Upper lobe of left lung (tissue), 6 donors: ENCODE results near the gene RNF224. TPM values are rescaled to one million over a fixed set of nuclear protein-coding genes. Genes with fewer than 3 reads are reported as not detected.
A peak's percentile ranks its signal among the peaks of the same experiment; 100 is the strongest.

Experiments used
- ATAC-seq, 2 donors: fragments of 200-7000 bp; cut with Tn5 transposase; one replicate each; pipeline ENCODE4 v1.9.1; 2022; ENCODE audit warnings: mild to moderate bottlenecking in 2 of 2, moderate library complexity in 2 of 2; ENCODE audit not compliant: low FRiP score in 2 of 2
- DNase-seq, 2 donors: peaks; one replicate each; pipeline ENCODE4 v3.0.0-alpha.2; 2019 to 2020
- H3K27ac ChIP-seq, 4 donors: fragments of 200-600 bp; sonication (generic); one replicate each; pipeline ENCODE4 v1.5.1; 2016 to 2019
- H3K27me3 ChIP-seq, 4 donors: fragments of 200-600 bp; sonication (generic); one replicate each; pipeline ENCODE4 v1.5.1; 2017 to 2019
- H3K36me3 ChIP-seq, 4 donors: fragments of 200-600 bp; sonication (generic); one replicate each; pipeline ENCODE4 v1.5.1; 2016 to 2019
- H3K4me1 ChIP-seq, 4 donors: fragments of 200-600 bp; sonication (generic); one replicate each; pipeline ENCODE4 v1.5.1; 2018 to 2019
- H3K4me3 ChIP-seq, 4 donors: fragments of 200-600 bp; sonication (generic); one replicate each; pipeline ENCODE4 v1.5.1; 2017 to 2019; ENCODE audit warnings: mild to moderate bottlenecking in 2 of 4, moderate library complexity in 1 of 4
- H3K9me3 ChIP-seq, 4 donors: fragments of 200-600 bp; sonication (generic); one replicate each; pipeline ENCODE4 v1.5.1; 2018 to 2019
- CTCF ChIP-seq, 6 experiments: fragments of 450-650 bp in 4 of 6; fragments of 200-600 bp in 2 of 6; sonication (generic) in 2 of 6; IDR thresholded peaks; one replicate each; pipeline ENCODE4 v1.5.1; 2016 to 2019; ENCODE audit warnings: antibody characterized with exemption in 6 of 6
- EP300 ChIP-seq, 4 donors: sonication (generic); formaldehyde crosslinking; IDR thresholded peaks; one replicate each; pipeline ENCODE4 v1.5.1; 2017; ENCODE audit warnings: antibody characterized with exemption in 4 of 4, control low read depth in 2 of 4
- POLR2A ChIP-seq, 4 donors: fragments of 450-650 bp; IDR thresholded peaks; one replicate each; pipeline ENCODE4 v1.5.1; 2016 to 2017; ENCODE audit warnings: antibody characterized with exemption in 4 of 4, mild to moderate bottlenecking in 2 of 4
- POLR2AphosphoS5 ChIP-seq, 2 donors: sonication (generic); formaldehyde crosslinking; IDR thresholded peaks; one replicate each; pipeline ENCODE4 v1.5.1; 2017; ENCODE audit warnings: antibody characterized with exemption in 2 of 2
- WGBS, 2 donors: methylation state at CpG; one replicate each; pipeline ENCODE4 v1.1.5; 2017 to 2018; 5-methylcytosine and 5-hydroxymethylcytosine counted together
- total RNA-seq, 6 donors: library from RNA; depleted of rRNA in 4 of 6; stranded (reverse); fragments of >200 nt in 4 of 6; gene quantifications; one replicate each; pipeline versions ENCODE4 v1.1.0 to v1.2.1, GENCODE V29; 2016 to 2021
- donor health status: DM: no; HTN: no; CAD: no; lungs with moderate emphysema.
- donor health status: DM: no; HTN: yes; CAD: no; lungs with severe emphysema.

Gene RNF224
- total RNA-seq, 6 donors from 2014 or later = 0.46 to 0.59 (median 0.57) TPM; not detected in 3

- Histone ChIP-seq H3K4me1 (peaks cover 31 to 59% (median 51%) of the 10 kb centered on the region in 4 donors), H3K27me3 (no peaks in the 10 kb centered on the region), H3K4me3 (no peak overlapping the region), H3K27ac (peak overlapping the region in 2 of 4 donors; percentile 15 to 35), H3K36me3 (peaks cover 7 to 41% (median 20%) of the 10 kb centered on the region in 4 donors), H3K9me3 (no peaks in the 10 kb centered on the region)
- ATAC-seq (no peak), DNase-seq (no peak)
- TF ChIP-seq POLR2A (IDR thresholded peaks at IDR 0.05) (no peak), CTCF (IDR thresholded peaks at IDR 0.05) (no peak), POLR2AphosphoS5 (IDR thresholded peaks at IDR 0.05) (no peak), EP300 (IDR thresholded peaks at IDR 0.05) (no peak)
- 77% methylated on average over 3 of the region's 3 CpGs; no CpG with 5 or more reads in 1 of the 2 donors for WGBS, 2 donors
These were observed 36.1 kb upstream of the RNF224 start for GRCh38 chr9:137191245-137191644.

GRCh38 chr9:137191691-137192447, 35.4 kb upstream of the RNF224 start:
- TF ChIP-seq POLR2AphosphoS5 (IDR thresholded peaks at IDR 0.05) (no peak), EP300 (IDR thresholded peaks at IDR 0.05) (no peak), POLR2A (IDR thresholded peaks at IDR 0.05) (no peak), CTCF (IDR thresholded peaks at IDR 0.05) (no peak)
- ATAC-seq = no peak
- Histone ChIP-seq H3K9me3 (no peaks in the 10 kb centered on the region), H3K4me3 (no peak overlapping the region), H3K4me1 (peaks cover 24 to 59% (median 49%) of the 10 kb centered on the region in 4 donors), H3K36me3 (peaks cover 7 to 36% (median 17%) of the 10 kb centered on the region in 4 donors), H3K27me3 (no peaks in the 10 kb centered on the region), H3K27ac (peak overlapping the region in 1 of 4 donors; percentile 35)
- WGBS, 2 donors = 88 to 89% methylated on average over 9 to 13 of the region's 22 CpGs
- DNase-seq = peak in 1 of 2 donors; percentile 71

GRCh38 chr9:137192448-137192780, 34.9 kb upstream of the RNF224 start:
- H3K9me3 ChIP-seq = no peaks in the 10 kb centered on the region
- H3K27ac ChIP-seq = no peak overlapping the region
- no peak for TF ChIP-seq EP300 (IDR thresholded peaks at IDR 0.05)
- no peak for TF ChIP-seq POLR2A (IDR thresholded peaks at IDR 0.05)
- TF ChIP-seq CTCF (IDR thresholded peaks at IDR 0.05) = no peak
- no peak for TF ChIP-seq POLR2AphosphoS5 (IDR thresholded peaks at IDR 0.05)
- H3K36me3 ChIP-seq = peaks cover 7 to 31% (median 17%) of the 10 kb centered on the region in 4 donors
- DNase-seq = no peak
- H3K4me3 ChIP-seq = no peak overlapping the region
- no peak for ATAC-seq
- no peaks in the 10 kb centered on the region for H3K27me3 ChIP-seq
- 84 to 87% methylated on average over 10 of the region's 10 CpGs for WGBS, 2 donors
- H3K4me1 ChIP-seq = peaks cover 19 to 59% (median 47%) of the 10 kb centered on the region in 4 donors

GRCh38 chr9:137192859-137193258, 34.4 kb upstream of the RNF224 start:
- ATAC-seq (no peak), DNase-seq (no peak)
- H3K27me3 ChIP-seq = no peaks in the 10 kb centered on the region
- WGBS, 2 donors = no CpG with 5 or more reads among the region's 2 CpGs
- H3K36me3 ChIP-seq = peaks cover 7 to 30% (median 17%) of the 10 kb centered on the region in 4 donors
- H3K9me3 ChIP-seq = no peaks in the 10 kb centered on the region
- peaks cover 15 to 59% (median 46%) of the 10 kb centered on the region in 4 donors for H3K4me1 ChIP-seq
- no peak for TF ChIP-seq POLR2A (IDR thresholded peaks at IDR 0.05)
- no peak for TF ChIP-seq EP300 (IDR thresholded peaks at IDR 0.05)
- no peak for TF ChIP-seq POLR2AphosphoS5 (IDR thresholded peaks at IDR 0.05)
- TF ChIP-seq CTCF (IDR thresholded peaks at IDR 0.05) = no peak
- H3K27ac ChIP-seq = no peak overlapping the region
- no peak overlapping the region for H3K4me3 ChIP-seq
